Measurements from ENCODE around the gene JAZF1.

JAZF1 gene

DNA sequence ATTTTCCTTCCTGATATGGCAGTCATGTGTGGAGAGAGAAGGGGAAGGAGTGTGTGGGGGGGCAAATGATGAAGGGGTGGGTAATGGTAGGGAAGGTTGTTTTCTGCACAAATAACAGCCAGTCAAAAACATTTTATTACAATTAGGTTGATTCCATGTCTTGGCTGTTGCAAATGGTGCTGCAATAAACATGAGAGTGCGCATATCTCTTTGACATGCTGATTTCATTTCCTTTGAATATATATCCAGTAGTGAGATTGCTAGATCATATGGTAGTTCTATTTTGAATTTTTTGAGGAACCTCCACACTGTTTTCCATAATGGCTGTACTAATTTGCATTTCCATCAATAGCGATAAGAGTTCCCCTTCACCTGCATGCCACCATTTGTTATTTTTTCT lies 10.6 kb upstream of the JAZF1 start:
- no peak for DNase-seq (ENCODE audit: low read depth)

DNA sequence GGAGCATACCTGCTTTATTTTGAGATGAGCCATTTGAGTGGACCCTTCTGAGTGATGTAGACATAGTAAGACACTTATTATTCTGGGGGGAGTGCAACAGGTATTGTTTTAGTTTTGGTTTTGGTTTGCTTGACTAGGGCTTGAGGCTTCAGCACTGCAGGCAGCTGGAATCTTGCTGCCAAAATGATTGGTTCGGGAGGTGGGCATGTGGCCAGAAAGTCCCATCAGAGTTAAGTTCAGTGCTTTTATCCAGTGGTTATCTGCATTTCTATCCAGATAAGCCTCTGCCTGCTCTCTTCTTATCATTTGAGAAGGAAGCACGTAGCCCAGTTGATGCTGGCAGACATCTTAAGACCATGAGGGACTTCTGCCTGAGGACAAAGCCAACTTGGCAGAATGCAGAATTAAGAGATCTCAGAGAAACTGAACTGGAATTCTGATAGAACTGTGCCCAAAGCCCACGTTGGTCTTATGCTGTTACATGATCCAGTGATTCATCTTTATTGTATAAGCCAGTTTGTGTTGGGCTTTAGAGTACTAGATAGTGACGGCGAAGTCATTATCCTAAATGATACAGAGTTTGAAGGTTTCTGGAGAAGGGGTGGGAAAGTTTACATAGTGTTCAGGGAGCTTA lies 9.6 kb upstream of the JAZF1 start:
- no peak for DNase-seq (ENCODE audit: low read depth)

DNA sequence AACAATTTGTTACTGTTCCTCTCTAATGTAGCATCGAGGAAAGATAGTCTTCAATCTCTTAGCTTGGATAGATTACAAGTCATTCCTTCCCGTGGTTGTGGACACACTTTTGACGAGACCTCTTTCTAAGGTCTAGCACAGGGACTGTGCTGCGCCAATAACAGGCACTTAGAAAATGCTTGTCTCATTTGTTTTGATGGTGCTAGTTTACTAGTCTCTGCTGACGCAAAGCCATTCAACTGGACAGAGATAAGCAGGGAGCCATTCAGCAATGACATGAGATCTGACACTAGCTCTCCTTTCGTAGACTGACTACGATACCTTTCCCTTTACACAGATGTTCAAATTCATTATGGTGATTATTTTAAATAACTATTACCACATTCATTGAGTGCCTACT lies 6.4 kb upstream of the JAZF1 start:
- no peak for DNase-seq (ENCODE audit: low read depth)

DNA sequence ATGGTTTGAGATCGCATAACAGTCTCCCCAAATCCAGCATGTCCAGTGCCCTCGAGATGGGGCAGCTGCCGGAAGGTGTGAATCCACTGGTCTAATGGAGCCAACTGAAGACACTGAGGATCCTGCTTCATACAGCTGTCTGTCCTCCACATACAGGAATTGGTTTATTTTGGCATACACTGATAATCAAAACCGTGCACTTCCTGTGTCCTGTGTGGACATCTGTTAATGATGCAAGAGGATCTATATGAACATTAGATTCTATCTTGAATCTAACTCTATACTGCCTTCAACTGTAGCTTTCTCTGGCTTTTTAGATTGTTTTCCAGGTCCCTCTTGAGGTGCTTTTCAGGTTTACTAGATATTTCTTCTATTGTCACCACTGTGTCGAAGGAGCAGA lies 3.0 kb upstream of the JAZF1 start:
- no peak for DNase-seq (ENCODE audit: low read depth)

DNA sequence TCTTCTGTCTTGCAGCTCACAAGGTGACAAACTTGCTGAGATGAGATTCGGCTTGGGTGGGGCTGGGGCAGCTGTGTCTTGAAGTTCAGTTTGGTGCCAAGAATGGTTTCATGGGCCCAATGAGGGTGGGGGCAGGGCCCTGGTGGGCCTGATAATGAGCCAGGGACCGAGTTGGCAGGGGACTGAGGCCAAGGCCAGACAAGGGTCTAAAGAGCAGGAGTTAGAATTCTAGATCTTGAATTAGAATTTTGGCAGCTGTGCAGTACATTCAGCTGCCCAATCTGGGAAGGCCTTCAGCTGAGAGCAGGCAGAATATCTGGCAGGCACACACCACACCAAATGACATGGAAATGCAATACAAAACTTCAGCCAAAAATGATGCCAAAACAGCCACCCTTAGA lies 1.5 kb upstream of the JAZF1 start:
- DNase-seq (ENCODE audit: low read depth): no peak

DNA sequence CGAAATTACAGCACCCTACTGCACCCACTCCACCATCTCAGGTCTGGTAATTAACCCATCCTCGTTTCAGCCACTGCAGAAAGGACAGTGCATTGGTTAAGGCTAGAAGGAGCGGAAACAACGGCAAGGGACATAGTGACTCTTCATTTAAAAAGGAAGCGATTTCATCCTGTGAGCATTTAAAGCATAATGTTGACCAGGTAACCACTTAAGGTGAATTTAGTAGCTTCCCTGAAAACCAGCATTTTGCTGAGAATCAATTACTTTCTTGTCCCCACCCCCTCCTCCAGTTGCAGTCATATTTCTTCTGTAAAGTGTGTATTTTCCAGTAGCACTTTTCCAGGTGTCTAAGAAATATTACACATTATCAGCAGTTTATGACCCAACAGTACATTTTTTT lies 821 bp upstream of the JAZF1 start:
- DNase-seq (ENCODE audit: low read depth): no peak

DNA sequence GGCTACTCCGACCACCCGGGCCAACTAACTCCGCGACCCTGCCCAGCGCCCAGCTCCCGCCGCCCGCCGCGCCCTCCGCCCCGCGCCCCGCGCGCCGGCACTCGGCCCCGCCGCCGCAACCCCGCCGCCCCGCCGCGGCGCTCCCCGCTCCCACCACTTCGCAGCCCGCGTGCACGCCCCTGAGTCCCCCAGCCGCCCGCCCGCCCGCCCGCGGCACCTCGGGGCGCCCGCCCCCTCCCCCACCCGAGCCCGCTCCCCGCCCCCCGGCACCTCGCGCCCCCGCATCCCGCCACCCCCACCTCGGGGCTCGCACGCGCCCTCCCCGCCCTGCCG lies 598 bp downstream of the JAZF1 start:
- DNase-seq (ENCODE audit: low read depth): no peak

DNA sequence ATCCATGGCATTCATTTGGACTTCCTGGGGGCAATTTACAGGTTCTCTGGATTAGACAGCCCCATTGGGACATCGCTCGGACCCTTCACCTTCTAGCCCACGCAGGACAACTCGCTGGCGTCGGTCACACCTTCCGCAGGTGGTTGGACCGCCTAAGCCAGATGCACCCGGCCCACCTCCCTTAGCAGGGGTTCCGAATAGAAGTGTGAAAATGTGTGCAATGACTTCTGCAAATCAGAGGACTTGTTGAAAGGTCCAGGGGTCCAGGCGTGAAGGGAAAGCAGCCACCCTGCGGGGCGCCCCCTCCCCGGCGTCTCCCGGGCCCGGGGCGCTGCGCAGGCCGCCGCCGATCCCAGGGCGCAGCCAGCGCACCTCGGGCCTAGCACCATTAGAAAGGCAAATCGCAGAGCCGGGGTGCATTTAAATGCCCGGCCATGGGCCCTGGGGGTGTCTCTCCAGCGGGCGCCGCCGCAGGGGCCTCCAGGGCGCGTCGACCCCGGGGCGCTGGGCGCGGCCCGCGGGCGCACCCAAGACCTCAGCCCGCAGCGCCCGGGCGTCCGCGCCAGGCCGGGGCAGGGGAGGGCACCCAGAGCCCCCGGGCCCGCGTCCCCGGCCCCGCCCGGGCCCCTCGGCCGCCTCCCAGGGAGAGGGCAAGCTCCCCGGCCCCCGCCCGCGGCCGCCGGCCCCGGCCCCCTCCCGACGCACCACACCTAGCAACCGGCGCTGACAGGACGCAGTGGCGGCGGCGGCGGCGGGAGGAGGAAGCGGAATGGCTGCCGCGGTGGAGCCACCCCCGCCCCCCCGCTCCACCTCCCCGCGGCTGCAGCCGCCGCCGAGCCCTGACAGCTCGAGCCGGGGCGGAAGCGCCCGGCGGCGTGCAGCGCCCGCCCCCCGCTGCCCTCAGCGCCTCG lies 1.2 kb downstream of the JAZF1 start:
- DNase-seq (ENCODE audit: low read depth): peak; percentile 60

DNA sequence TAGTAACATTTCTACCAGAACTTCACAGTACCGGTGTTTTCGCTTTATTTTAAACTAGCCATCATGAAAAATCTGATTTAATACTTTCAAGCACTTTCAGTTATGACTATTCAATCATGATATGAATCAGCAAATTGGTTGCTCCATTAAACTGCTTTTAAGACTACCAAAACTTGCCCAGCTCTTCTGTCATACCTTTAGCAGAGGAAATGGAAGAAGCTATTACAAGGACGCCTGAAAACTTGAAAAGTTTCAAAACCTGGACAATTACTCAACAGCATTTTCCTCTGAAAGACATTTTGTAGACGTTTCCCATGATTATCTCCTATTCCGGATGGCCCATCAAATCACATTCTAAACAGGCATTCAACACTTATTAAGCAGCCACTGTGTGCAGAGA lies 2.0 kb downstream of the JAZF1 start:
- no peak for DNase-seq (ENCODE audit: low read depth)

DNA sequence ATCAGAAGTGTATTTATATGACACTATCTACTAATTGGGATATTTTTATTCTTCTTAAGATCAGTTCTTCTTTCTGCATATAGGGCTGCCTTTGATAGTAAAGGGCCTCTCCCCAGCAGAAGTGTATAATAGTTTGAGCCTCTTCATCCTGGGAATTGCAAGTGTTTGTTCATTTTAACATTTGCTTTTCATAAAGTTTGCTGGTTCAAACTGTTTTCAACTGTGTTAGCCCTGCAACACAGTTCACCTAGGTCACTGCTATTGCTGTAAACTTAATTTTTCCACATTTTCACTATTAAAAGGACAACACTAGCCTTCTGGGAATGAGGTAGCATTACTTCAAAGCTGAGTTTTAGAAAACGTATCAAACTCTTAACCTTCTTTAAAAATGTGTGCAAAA lies 2.8 kb downstream of the JAZF1 start:
- no peak for DNase-seq (ENCODE audit: low read depth)

DNA sequence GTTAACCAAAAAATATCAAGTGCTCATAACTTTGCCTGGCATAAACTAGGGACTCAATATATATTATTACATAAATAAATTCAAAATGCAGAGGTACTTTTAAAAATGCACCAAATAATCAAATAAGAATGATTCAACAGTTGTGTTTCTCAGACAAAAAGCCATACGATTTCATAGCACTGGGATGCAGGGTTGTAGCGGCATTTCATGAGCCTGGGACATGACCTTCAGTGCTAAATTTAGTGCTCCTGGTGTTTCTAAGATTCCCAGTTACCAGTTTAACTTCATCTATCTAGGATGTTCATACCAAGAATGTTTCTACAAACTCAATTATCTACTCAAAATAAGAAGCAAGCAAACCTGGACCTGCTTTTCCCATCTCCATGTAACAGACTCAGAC lies 4.0 kb downstream of the JAZF1 start:
- DNase-seq (ENCODE audit: low read depth): no peak

DNA sequence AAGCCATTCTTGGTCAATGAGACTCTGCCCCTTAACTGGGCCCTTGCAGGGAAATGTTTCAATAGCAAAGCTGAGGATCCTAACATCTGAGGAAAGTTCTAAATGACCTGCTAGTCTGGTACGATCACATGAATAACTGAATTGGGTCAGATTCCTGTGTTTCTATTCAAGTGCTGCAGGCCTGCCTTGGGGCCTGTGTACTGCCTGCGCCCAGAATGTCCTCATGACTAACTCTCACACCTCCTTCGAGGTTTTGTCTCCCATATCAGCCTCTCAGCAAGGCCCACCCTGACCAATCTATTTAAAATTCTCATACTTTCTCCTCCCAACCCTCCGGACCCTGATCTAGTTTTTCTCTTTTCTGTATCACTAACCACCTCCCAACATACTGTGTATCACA lies 4.4 kb downstream of the JAZF1 start:
- DNase-seq (ENCODE audit: low read depth): no peak

DNA sequence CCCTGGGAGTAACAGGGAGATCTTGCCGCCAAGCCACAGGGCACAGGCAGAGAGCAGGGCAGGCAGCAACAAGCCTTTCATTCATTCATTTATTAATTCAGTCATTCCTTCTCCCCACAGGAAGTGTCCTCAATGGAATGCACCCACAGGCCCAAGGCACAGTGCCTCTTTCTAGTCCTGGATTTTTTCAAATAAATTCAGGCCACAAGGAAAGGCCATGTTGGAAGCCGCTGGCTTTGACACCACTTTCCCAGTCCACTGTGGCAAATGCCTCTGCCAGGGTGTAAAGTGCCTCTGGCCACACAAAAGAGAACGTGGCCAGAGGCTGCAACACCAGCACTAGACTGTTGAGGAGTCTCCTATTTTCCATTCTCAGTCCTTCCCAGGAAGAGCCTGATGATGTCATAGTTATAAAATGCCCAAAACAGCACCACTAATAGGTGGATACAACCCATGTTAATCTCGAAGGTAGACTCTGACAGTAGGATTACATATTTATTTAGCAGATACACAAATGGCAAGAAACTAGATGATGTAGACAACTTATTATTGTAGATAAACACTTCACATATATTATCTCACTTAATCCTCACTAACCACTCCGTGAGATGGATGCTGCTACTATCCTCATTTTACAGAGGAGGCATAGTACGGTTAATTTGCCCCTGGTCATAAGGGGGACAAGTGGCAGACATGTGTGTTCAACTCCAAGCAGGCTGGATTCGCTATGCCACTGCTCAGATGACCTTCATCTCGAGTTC lies 5.5 kb downstream of the JAZF1 start:
- no peak for DNase-seq (ENCODE audit: low read depth)

DNA sequence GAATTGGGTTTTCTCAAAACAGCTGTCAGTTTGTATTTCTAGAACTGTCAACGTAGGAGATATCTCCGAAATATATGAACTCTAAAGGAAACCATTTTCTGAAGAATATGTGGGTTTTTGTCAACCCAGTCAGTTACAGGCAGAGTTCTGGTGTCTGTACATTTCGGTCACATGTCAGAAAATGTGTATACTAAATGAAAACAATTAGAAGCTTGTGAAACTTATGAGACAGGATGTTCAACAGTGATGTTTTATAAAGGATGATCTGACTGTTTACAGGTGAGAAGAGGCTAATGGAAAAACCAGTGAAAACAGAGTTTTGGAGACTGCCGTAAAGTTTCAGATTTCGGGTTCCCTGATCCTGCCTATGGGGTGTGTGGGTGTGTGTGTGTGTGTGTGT lies 6.2 kb downstream of the JAZF1 start:
- DNase-seq (ENCODE audit: low read depth): no peak

DNA sequence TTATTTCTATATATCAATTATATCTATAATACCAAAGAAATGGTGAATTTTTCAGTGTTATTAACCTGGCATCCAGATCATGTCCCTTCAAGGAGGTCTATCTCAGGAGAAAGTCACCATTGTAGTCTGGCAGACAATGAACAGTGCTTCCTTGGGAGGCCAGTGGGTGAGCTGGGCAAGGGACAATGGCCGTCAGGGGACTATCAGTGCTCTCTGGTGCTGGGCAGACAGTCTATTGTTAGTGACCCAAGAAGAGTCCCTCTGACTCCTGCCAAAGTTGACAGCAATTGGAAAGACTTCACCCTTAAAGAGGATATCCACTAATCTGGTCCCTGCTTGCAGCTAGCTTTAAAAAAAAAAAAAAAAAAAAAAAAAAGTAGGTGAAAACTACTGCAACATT lies 7.1 kb downstream of the JAZF1 start:
- DNase-seq (ENCODE audit: low read depth): no peak

DNA sequence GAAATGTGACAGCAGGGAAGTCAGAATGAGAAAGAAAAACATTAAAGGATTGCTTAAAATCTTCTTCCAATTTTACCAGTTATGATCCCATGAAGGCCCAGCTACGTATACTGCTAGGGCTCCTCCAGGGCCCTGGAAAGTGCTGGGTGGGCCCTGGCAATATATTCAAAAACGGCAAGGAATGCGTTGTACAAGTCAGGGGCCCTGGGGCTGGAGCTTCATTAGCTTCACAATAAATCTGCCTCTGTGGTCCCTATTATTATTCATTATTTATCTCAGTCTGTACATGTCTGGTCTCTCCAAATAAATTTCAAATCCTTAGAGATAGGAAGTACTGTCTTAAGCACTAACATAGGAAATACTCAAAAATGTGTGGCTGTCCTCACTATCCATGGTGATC lies 7.6 kb downstream of the JAZF1 start:
- DNase-seq (ENCODE audit: low read depth): no peak

DNA sequence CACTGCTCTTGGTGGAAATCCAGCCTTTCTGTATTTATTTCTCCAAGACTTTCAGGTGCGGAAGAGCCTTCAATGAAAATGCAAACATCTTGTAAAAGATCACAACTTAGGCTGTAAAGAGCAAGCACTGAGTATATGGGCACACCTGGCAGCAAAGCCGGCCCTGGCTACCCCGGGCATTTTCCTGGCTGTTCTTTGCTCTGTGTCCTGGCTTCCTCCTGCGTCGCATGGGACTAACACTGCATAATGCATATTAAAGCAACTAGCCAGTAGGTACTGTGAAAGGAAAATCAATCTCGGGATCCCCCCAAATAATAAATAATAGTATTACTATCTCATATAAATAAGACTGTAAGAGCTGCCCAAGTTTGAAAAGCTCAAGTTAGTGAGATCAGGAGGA lies 9.9 kb downstream of the JAZF1 start:
- no peak for DNase-seq (ENCODE audit: low read depth)

DNA sequence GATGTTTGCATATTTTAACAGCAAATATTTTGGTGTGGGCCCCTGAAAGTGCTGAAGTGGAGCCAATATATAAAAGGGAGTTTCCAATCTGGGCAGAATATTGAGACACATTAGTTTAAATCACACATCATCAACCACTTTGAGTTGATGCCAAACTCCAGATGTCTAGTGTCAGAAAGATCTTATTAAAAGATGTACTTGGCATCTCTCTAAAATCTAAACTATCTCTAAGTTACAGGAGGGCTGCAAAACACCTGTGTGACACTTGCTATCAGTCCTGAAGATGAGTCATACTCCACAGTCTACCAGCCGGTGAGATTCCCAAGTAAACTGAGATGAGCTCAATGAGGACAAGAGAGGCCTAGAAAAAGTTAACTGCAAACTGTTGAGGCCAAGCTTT lies 11.4 kb downstream of the JAZF1 start:
- no peak for DNase-seq (ENCODE audit: low read depth)

DNA sequence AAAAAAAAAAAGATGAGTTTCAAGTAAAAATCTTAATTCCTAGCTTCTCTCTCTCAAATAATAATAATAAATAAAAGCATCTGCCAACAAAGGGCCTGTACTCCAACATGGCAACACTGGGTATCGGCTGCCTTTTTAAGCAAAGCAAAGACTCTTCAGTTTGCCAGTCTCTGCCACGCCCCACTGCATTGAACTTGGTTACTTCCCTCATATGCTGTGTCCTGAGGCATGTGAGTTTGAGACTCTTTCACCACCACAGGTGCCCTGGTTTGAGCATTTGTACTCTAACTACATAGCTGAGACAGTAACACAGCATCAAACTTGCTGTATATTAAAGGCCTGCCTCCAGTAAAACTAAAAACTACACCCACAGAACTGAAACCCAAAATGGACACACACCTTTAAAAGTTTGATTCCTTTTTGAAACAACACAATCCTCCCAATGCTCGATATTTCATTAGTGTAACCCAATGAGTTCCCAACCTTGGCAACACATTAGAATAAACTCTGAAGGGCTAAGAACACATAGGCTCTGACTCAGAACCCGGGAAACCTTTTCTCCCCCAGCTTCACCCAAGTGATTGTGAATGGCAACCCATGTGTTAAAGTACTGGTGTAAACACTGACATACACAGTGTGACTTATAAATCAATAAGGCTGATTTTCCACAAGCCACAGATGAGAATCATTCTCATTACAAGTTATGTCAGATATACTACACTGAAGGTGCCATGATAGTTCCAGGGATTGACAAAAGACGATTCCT lies 12.0 kb downstream of the JAZF1 start:
- DNase-seq (ENCODE audit: low read depth): no peak

DNA sequence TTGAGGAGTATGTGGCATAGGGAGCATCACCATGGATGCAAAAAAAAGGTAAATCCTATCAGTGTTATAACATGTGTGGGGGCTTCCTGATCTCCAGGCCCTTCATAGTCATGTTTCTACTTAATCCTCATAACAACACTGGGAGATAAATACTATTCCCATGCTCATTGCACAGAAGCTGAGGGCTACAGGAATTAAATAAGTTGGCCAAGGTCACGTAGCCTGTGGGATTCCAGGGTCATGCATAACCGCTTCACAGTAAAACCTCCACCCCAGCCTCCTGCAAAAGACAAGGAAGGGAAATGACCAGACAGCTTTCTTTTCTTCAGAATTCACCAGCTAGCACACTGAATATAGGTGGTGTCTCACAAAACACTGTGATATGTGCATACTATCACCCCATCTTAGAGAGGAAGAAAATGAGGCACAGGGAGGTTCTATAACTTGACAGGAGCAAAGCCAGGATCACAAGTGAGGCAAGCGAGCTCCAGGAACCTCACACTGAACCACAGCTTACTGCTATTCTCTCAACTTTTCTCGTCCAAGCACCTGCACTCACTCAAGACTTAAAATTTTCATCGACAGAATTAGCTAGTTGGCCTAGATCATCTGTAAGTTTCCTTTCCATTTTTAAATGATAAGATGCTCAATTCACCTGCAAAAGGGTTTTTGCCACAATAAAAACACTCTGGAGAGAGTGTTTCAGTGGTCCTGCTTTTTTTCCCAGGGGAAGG lies 13.4 kb downstream of the JAZF1 start:
- no peak for DNase-seq (ENCODE audit: low read depth)

Measured in stimulated activated CD4-positive, alpha-beta T cell treated with anti-CD3 and anti-CD28 coated beads, Interleukin-2, amount 100 ng/mL, for 4 hours (primary cell).